ENCODE measurements around the gene KCNS1. TPM values are rescaled to one million over a fixed set of nuclear protein-coding genes. Genes with fewer than 3 reads are reported as not detected.

KCNS1 gene
- total and polyA plus RNA-seq, 8 donors: 0.05 to 0.99 (median 0.08) TPM; not detected in 1

- DNase-seq (peak in 1 of 4 donors; percentile 67), ATAC-seq (no peak)
- H3K9me3 ChIP-seq: no peaks in the 10 kb centered on the region
- TF ChIP-seq, protein P1, sequence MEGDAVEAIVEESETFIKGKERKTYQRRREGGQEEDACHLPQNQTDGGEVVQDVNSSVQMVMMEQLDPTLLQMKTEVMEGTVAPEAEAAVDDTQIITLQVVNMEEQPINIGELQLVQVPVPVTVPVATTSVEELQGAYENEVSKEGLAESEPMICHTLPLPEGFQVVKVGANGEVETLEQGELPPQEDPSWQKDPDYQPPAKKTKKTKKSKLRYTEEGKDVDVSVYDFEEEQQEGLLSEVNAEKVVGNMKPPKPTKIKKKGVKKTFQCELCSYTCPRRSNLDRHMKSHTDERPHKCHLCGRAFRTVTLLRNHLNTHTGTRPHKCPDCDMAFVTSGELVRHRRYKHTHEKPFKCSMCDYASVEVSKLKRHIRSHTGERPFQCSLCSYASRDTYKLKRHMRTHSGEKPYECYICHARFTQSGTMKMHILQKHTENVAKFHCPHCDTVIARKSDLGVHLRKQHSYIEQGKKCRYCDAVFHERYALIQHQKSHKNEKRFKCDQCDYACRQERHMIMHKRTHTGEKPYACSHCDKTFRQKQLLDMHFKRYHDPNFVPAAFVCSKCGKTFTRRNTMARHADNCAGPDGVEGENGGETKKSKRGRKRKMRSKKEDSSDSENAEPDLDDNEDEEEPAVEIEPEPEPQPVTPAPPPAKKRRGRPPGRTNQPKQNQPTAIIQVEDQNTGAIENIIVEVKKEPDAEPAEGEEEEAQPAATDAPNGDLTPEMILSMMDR (IDR thresholded peaks at IDR 0.05): no peak
- H3K27ac ChIP-seq: no peak overlapping the region
- peaks cover 19 to 42% of the 10 kb centered on the region in 2 donors for H3K27me3 ChIP-seq
- H3K4me1 ChIP-seq: peaks cover 8 to 15% of the 10 kb centered on the region in 2 donors
- H3K4me3 ChIP-seq: no peak overlapping the region
- intact Hi-C loops (cut with DNase I): loop anchor here in 1 of 2 donors (10.0 kb wide), 1 partner anchor 50 kb away; no protein-coding TSS in a partner anchor
- H3K36me3 ChIP-seq: peaks cover 0 to 12% of the 10 kb centered on the region in 2 donors
Observed at GRCh38 chr20:45094864-45095574, 5.9 kb downstream of the KCNS1 start.

- Histone ChIP-seq H3K9me3 (no peaks in the 10 kb centered on the region), H3K27me3 (peaks cover 16 to 34% of the 10 kb centered on the region in 2 donors), H3K4me1 (peaks cover 8 to 15% of the 10 kb centered on the region in 2 donors), H3K4me3 (no peak overlapping the region), H3K36me3 (peaks cover 0 to 12% of the 10 kb centered on the region in 2 donors), H3K27ac (no peak overlapping the region)
- TF ChIP-seq, protein P1 (IDR thresholded peaks at IDR 0.05): no peak
- DNase-seq: no peak
- intact Hi-C loops (cut with DNase I): loop anchor here in 1 of 2 donors (10.0 kb wide), 1 partner anchor 49 kb away; no protein-coding TSS in a partner anchor
- no peak for ATAC-seq
Observed at GRCh38 chr20:45094201-45094600, 6.7 kb downstream of the KCNS1 start.

DNA sequence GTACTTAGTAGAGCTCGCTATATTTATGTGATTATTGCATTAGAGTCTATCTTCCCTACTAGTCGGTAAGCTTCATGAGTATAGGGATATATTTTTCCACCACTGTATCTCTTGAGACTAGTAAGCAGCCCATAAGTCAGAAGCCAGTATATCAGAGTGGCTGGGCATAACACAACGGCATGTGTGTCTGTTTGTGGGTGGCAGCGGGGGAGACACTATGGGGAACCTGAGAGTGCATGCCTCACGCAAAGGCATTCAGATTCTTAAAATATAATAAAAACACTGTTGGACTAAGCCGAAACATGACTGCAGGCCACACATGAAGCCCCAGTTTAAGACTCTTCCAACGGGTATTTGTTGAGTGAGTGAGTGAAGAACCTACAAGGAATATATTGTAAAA lies 8.0 kb downstream of the KCNS1 start:
- H3K36me3 ChIP-seq: peaks cover 0 to 19% of the 10 kb centered on the region in 2 donors
- H3K27ac ChIP-seq: no peak overlapping the region
- H3K4me3 ChIP-seq: no peak overlapping the region
- TF ChIP-seq, protein P1 (IDR thresholded peaks at IDR 0.05): no peak
- peaks cover 9 to 21% of the 10 kb centered on the region in 2 donors for H3K27me3 ChIP-seq
- intact Hi-C loops (cut with DNase I): loop anchor here in 1 of 2 donors (10.0 kb wide), 1 partner anchor 48 kb away; no protein-coding TSS in a partner anchor
- DNase-seq (no peak), ATAC-seq (no peak)
- peaks cover 4 to 5% of the 10 kb centered on the region in 2 donors for H3K4me1 ChIP-seq
- H3K9me3 ChIP-seq: no peaks in the 10 kb centered on the region

DNA sequence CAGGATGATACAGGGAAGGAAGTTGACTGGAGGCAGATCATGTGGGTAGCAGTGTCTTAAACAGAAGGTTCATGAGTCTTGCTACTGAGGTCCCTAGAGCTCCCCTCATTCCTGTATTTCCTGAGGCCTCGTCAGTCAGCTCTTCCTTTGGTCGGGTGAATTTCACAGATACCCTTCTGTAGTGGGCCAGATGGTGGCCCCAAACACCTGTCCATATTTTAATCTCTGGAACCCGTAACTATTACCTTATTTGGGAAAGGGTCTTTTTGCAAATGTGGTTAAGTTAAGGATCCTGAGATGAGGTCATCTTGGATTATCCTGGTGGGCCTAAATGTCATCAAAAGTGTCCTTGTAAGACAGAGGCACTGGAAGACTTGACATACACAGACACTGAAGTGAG lies 9.6 kb downstream of the KCNS1 start:
- Histone ChIP-seq H3K36me3 (peaks cover 0 to 21% of the 10 kb centered on the region in 2 donors), H3K27me3 (peaks cover 0 to 5% of the 10 kb centered on the region in 2 donors), H3K9me3 (no peaks in the 10 kb centered on the region), H3K27ac (no peak overlapping the region), H3K4me1 (no peaks in the 10 kb centered on the region), H3K4me3 (no peak overlapping the region)
- TF ChIP-seq, protein P1 (IDR thresholded peaks at IDR 0.05): no peak
- no peak for DNase-seq
- no peak for ATAC-seq
- intact Hi-C loops (cut with DNase I): loop anchor here in 1 of 2 donors (10.0 kb wide), 1 partner anchor 47 kb away; no protein-coding TSS in a partner anchor

GRCh38 chr20:45090481-45090880 lies 10.4 kb downstream of the KCNS1 start:
- Histone ChIP-seq H3K27me3 (no peaks in the 10 kb centered on the region), H3K36me3 (peaks cover 0 to 25% of the 10 kb centered on the region in 2 donors), H3K9me3 (no peaks in the 10 kb centered on the region), H3K27ac (no peak overlapping the region), H3K4me1 (no peaks in the 10 kb centered on the region), H3K4me3 (no peak overlapping the region)
- ATAC-seq (no peak), DNase-seq (no peak)
- intact Hi-C loops (cut with DNase I): loop anchor here in 1 of 2 donors (10.0 kb wide), 1 partner anchor 46 kb away; no protein-coding TSS in a partner anchor
- TF ChIP-seq, protein P1 (IDR thresholded peaks at IDR 0.05): no peak

All from left lung (tissue), 10 donors.